PFSK-1 (cell line): ENCODE data around the gene SLC35A4.

Experiments
- FOXP2 ChIP-seq: optimal IDR thresholded peaks from 2 replicates; pipeline ENCODE3; 2011; ENCODE audit warnings: borderline replicate concordance, control low read depth, inconsistent platforms; ENCODE audit not compliant: insufficient read depth; ENCODE audit errors: extremely low read length, extremely low read depth
- POLR2AphosphoS5 ChIP-seq: IDR thresholded peaks from 2 replicates; pipeline ENCODE4 v1.6.1; 2012; ENCODE audit warnings: low read depth, mild to moderate bottlenecking, control low read depth, low read length, moderate library complexity
- SIN3A ChIP-seq: IDR thresholded peaks from 2 replicates; pipeline ENCODE4 v1.6.1; 2012; ENCODE audit warnings: mild to moderate bottlenecking, low read length, moderate library complexity, borderline replicate concordance; ENCODE audit not compliant: insufficient read depth
- TAF1 ChIP-seq: IDR thresholded peaks from 2 replicates; pipeline ENCODE4 v1.6.1; 2012; ENCODE audit warnings: low read length, control low read depth, borderline replicate concordance; ENCODE audit not compliant: insufficient read depth
- TF ChIP-seq, protein P1 (sequence below), 2 experiments: IDR thresholded peaks; 2 replicates each; pipeline versions ENCODE4 v1.6.1 to v1.8.0; 2011 to 2012; ENCODE audit warnings: low read depth in 2 of 2, low read length in 2 of 2, control low read depth in 1 of 2, inconsistent platforms in 1 of 2, mild to moderate bottlenecking in 1 of 2, moderate library complexity in 1 of 2; ENCODE audit not compliant: insufficient read depth in 1 of 2

GRCh38 chr5:140560227-140560626 lies 4.4 kb upstream of the SLC35A4 start:
- no peak for TF ChIP-seq POLR2AphosphoS5
- TF ChIP-seq SIN3A = no peak
- TF ChIP-seq TAF1 = no peak
- TF ChIP-seq, protein P1, sequence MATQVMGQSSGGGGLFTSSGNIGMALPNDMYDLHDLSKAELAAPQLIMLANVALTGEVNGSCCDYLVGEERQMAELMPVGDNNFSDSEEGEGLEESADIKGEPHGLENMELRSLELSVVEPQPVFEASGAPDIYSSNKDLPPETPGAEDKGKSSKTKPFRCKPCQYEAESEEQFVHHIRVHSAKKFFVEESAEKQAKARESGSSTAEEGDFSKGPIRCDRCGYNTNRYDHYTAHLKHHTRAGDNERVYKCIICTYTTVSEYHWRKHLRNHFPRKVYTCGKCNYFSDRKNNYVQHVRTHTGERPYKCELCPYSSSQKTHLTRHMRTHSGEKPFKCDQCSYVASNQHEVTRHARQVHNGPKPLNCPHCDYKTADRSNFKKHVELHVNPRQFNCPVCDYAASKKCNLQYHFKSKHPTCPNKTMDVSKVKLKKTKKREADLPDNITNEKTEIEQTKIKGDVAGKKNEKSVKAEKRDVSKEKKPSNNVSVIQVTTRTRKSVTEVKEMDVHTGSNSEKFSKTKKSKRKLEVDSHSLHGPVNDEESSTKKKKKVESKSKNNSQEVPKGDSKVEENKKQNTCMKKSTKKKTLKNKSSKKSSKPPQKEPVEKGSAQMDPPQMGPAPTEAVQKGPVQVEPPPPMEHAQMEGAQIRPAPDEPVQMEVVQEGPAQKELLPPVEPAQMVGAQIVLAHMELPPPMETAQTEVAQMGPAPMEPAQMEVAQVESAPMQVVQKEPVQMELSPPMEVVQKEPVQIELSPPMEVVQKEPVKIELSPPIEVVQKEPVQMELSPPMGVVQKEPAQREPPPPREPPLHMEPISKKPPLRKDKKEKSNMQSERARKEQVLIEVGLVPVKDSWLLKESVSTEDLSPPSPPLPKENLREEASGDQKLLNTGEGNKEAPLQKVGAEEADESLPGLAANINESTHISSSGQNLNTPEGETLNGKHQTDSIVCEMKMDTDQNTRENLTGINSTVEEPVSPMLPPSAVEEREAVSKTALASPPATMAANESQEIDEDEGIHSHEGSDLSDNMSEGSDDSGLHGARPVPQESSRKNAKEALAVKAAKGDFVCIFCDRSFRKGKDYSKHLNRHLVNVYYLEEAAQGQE (IDR thresholded peaks at IDR 0.05; ENCODE audit: insufficient read depth in 1 of 2, low read depth in 2 of 2, low read length in 2 of 2) = no peak
- no peak for TF ChIP-seq FOXP2
